GM12874 (cell line): Measurements from ENCODE around the gene FSCN2.

Source experiments
- CTCF ChIP-seq: IDR thresholded peaks from 2 replicates; pipeline ENCODE4 v1.5.1; 2011; ENCODE audit warnings: low read depth, mild to moderate bottlenecking, control low read depth, low read length, moderate library complexity; ENCODE audit not compliant: insufficient read depth

Gene FSCN2

DNA sequence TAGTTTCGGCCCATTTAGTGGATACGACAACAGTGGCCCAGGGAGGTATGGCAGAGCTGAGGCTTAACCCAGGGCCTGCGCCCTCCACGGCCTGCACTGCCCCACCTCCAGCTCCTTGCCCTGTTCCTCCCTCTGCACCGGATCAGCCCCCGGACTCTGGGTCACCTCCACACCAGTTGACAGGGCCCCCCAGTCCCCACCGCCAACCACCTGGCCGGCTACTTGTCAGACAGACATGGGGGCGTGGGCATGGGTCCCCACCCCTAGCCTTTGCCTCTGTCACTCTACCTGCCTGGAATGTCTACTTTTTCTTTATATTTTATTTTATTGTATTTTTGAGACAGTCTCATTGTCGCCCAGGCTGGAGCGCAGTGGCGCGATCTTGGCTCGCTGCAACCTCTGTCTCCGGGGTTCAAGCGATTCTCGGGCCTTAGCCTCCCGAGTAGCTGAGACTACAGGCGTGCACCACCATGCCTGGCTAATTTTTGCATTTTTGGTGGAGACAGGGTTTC lies 12.6 kb upstream of the FSCN2 start:
- no peak for TF ChIP-seq CTCF

DNA sequence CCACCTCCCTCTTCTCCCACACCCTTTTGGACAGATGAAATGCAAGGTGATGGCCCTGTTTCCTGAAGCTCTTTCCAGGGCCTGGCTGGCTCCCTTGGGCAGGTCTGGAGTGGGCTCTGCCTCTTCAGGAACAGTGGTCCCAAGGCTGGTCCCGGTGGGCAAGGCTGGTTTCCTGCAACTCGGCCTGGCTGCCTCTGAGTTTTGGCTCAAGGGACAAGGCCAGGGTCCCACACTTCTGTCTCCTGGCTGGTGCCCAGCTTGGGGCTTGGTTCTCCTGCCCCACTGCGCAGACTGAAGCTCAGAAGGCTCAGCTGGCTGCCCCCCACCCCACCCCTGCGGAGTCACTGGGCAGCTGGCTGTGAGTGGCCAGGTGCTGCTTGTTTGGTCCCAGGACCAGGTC lies 11.7 kb upstream of the FSCN2 start:
- TF ChIP-seq CTCF: no peak

DNA sequence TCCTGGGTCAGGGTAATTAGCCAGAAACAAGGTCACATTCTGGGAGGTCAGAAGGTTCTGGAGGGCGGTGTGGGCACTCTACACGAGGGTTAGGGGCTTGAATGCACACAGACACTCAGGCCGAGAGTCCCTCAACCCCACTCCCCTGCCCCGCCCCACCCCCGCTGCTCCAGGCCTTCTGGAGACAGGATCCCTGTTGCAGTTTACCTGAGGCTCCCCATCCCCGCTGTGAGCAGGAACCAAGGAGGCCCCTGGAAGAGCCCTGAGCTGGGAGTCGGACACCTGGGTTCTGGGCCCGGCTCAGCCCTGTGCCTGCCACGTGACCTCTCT lies 11.2 kb upstream of the FSCN2 start:
- TF ChIP-seq CTCF: no peak

DNA sequence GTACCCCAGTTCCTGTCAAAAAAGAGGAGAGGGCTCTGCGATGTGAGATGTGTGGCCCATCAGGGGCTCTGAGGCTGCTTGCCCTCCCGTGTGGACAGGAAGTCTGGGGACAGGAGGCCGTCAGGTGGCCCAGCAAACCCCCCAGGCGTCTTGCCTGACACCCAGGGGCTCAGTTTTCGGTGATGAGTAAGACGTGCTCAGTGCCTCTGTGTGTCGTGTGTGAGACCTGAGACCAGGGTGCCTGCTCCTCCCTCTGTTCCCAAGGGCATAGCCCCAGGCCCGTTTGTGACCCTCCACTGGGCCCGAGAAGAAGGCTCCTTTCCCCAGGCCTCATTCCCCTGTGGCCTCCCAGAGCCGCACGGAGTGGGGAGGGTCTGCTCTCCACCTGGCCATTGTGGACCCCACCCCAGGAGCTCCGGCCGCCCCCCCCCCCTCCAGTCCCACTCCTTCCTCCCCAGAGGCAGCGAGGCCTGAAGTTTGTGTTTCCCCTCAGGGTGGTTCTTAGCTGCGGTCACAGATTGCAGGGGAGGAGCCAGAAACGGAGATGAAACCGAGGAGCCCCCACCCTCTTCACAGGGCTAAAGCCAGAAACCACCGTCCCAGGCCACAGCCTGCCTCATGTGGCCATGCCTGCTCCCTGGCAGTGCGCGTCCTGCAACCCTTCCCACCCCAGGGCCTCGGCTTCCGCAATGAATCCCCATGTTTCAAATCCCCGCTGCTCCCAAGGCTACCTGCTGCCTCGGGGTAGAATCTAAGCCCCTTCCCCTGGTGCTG lies 10.7 kb upstream of the FSCN2 start:
- 0 out of 2 replicates have a peak, but pooled peaks have one; percentile 21 for TF ChIP-seq CTCF

GRCh38 chr17:81518113-81518784 lies 9.9 kb upstream of the FSCN2 start:
- TF ChIP-seq CTCF: 0 out of 2 replicates have a peak, but pooled peaks have one; percentile 0

GRCh38 chr17:81518785-81519283 lies 9.3 kb upstream of the FSCN2 start:
- TF ChIP-seq CTCF: no peak

- TF ChIP-seq CTCF: peak; percentile 77
These were observed 8.7 kb upstream of the FSCN2 start for GRCh38 chr17:81519284-81520020.
